ENCODE measurements around the gene EDEM1.

EDEM1 gene

DNA sequence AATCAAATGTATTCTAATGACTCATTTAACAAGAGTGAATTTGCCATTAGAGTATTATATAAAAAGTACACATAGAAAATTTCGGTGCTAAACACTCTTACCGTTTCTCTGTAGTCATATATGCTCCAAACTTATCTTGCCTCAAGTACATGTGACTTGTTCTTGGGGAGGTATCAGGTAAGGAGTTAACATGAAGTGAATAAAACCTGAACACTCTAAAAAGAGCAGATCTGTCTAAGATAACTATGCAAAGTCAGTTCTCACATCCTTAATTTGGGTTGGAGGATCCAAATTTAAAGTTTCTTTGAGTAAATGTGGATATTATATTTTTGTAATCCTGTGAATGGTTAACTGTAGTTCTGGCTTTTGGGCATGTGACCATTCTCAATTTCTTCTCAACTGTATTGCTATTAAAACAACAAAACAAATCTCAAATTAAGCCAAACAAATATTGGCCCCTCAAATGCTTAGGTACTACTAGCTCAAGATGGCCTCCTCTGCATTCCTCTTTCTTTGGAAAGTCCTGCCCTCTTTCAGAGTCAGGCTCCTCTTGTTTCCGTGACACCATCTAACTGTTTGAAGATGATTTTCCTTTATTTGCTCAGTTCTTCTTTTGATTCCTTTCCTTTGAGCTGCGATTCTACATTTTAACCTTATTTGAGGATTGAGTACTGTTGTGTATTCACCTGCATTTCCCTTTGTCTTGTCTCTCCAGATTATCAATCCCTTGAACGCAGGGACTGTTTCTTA is 4.2 kb downstream of the EDEM1 start:
- H3K36me3 ChIP-seq (ENCODE audit: control insufficient read depth in 1 of 2, insufficient read depth in 2 of 2, low read length in 2 of 2): no peaks in the 10 kb centered on the region
- no peaks in the 10 kb centered on the region for H3K9me3 ChIP-seq (ENCODE audit: control insufficient read depth in 1 of 2, low read length in 2 of 2)
- H3K27me3 ChIP-seq (ENCODE audit: low read depth, low read length): no peaks in the 10 kb centered on the region
- peak overlapping the region; percentile 28 for H3K27ac ChIP-seq (ENCODE audit: low read length)
- peaks cover 12 to 33% of the 10 kb centered on the region in 2 donors for H3K4me1 ChIP-seq (ENCODE audit: control insufficient read depth in 1 of 2, insufficient read depth in 2 of 2, low read length in 2 of 2)
- no peak overlapping the region for H3K4me3 ChIP-seq (ENCODE audit: low read depth in 1 of 2, low read length in 2 of 2)

DNA sequence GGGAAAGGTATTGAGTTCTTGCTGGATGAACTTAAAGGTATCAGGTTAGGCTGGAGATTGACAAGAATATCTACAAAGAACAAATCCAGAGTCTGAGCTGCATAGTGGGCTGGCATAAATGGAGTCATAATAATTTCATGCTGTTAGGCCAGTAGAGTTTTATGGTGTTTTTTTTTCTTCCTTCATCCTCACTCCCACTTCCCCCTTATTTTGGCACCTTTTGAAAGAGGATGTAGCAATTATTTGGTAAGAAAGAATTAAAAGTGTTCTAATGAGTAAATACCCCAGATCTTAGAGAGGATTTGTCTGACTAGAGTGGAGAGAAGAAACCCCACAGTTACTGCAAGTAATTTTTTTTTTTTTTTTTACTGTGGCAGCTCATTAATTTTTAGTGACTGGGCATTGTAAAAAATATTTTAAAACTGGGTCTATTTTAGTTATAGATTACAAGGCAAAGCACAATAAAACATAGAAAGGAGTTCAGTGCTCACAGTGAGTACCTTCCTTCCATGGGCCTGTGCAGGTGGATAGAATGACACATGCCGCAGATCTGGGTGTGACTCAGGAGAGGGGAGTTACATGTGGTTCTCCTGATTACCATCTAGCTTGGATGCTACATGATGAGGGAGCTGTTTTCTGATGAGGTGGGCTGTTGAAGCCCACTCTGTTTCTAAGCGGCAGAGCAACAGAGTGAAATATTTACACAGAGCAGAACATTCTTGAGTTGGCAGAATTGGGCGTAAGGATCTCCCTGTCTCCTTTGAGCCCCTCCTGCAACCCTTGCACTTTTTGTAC is 5.3 kb downstream of the EDEM1 start:
- Histone ChIP-seq H3K4me3 (ENCODE audit: low read depth in 1 of 2, low read length in 2 of 2) (no peak overlapping the region), H3K4me1 (ENCODE audit: control insufficient read depth in 1 of 2, insufficient read depth in 2 of 2, low read length in 2 of 2) (peaks cover 12 to 33% of the 10 kb centered on the region in 2 donors), H3K27ac (ENCODE audit: low read length) (no peak overlapping the region), H3K9me3 (ENCODE audit: control insufficient read depth in 1 of 2, low read length in 2 of 2) (no peaks in the 10 kb centered on the region), H3K27me3 (ENCODE audit: low read depth, low read length) (no peaks in the 10 kb centered on the region), H3K36me3 (ENCODE audit: control insufficient read depth in 1 of 2, insufficient read depth in 2 of 2, low read length in 2 of 2) (no peaks in the 10 kb centered on the region)

- Histone ChIP-seq H3K4me1 (ENCODE audit: control insufficient read depth in 1 of 2, insufficient read depth in 2 of 2, low read length in 2 of 2) (peaks cover 7 to 33% of the 10 kb centered on the region in 2 donors), H3K4me3 (ENCODE audit: low read depth in 1 of 2, low read length in 2 of 2) (no peak overlapping the region), H3K27me3 (ENCODE audit: low read depth, low read length) (no peaks in the 10 kb centered on the region), H3K9me3 (ENCODE audit: control insufficient read depth in 1 of 2, low read length in 2 of 2) (no peaks in the 10 kb centered on the region), H3K27ac (ENCODE audit: low read length) (peak overlapping the region; percentile 32), H3K36me3 (ENCODE audit: control insufficient read depth in 1 of 2, insufficient read depth in 2 of 2, low read length in 2 of 2) (no peaks in the 10 kb centered on the region)
Measured at GRCh38 chr3:5194341-5194740, 6.8 kb downstream of the EDEM1 start.

- Histone ChIP-seq H3K4me3 (ENCODE audit: low read depth in 1 of 2, low read length in 2 of 2) (no peak overlapping the region), H3K36me3 (ENCODE audit: control insufficient read depth in 1 of 2, insufficient read depth in 2 of 2, low read length in 2 of 2) (peaks cover 0 to 2% of the 10 kb centered on the region in 2 donors), H3K27ac (ENCODE audit: low read length) (peak overlapping the region; percentile 47), H3K9me3 (ENCODE audit: control insufficient read depth in 1 of 2, low read length in 2 of 2) (no peaks in the 10 kb centered on the region), H3K4me1 (ENCODE audit: control insufficient read depth in 1 of 2, insufficient read depth in 2 of 2, low read length in 2 of 2) (peaks cover 7 to 30% of the 10 kb centered on the region in 2 donors), H3K27me3 (ENCODE audit: low read depth, low read length) (no peaks in the 10 kb centered on the region)
Measured at GRCh38 chr3:5194801-5195509, 7.4 kb downstream of the EDEM1 start.

- no peaks in the 10 kb centered on the region for H3K9me3 ChIP-seq (ENCODE audit: control insufficient read depth in 1 of 2, low read length in 2 of 2)
- H3K27me3 ChIP-seq (ENCODE audit: low read depth, low read length): no peaks in the 10 kb centered on the region
- peaks cover 0 to 6% of the 10 kb centered on the region in 2 donors for H3K36me3 ChIP-seq (ENCODE audit: control insufficient read depth in 1 of 2, insufficient read depth in 2 of 2, low read length in 2 of 2)
- peak overlapping the region; percentile 37 for H3K27ac ChIP-seq (ENCODE audit: low read length)
- H3K4me1 ChIP-seq (ENCODE audit: control insufficient read depth in 1 of 2, insufficient read depth in 2 of 2, low read length in 2 of 2): peaks cover 7 to 24% of the 10 kb centered on the region in 2 donors
- H3K4me3 ChIP-seq (ENCODE audit: low read depth in 1 of 2, low read length in 2 of 2): no peak overlapping the region
Measured at GRCh38 chr3:5195605-5196004, 8.1 kb downstream of the EDEM1 start.

GRCh38 chr3:5197022-5197421 is 9.5 kb downstream of the EDEM1 start:
- Histone ChIP-seq H3K4me3 (ENCODE audit: low read depth in 1 of 2, low read length in 2 of 2) (no peak overlapping the region), H3K27ac (ENCODE audit: low read length) (peak overlapping the region; percentile 10), H3K27me3 (ENCODE audit: low read depth, low read length) (no peaks in the 10 kb centered on the region), H3K9me3 (ENCODE audit: control insufficient read depth in 1 of 2, low read length in 2 of 2) (no peaks in the 10 kb centered on the region), H3K4me1 (ENCODE audit: control insufficient read depth in 1 of 2, insufficient read depth in 2 of 2, low read length in 2 of 2) (peaks cover 7 to 23% of the 10 kb centered on the region in 2 donors), H3K36me3 (ENCODE audit: control insufficient read depth in 1 of 2, insufficient read depth in 2 of 2, low read length in 2 of 2) (peaks cover 6 to 13% of the 10 kb centered on the region in 2 donors)

- peak overlapping the region; percentile 10 for H3K27ac ChIP-seq (ENCODE audit: low read length)
- peaks cover 7 to 17% of the 10 kb centered on the region in 2 donors for H3K4me1 ChIP-seq (ENCODE audit: control insufficient read depth in 1 of 2, insufficient read depth in 2 of 2, low read length in 2 of 2)
- H3K36me3 ChIP-seq (ENCODE audit: control insufficient read depth in 1 of 2, insufficient read depth in 2 of 2, low read length in 2 of 2): peaks cover 12 to 19% of the 10 kb centered on the region in 2 donors
- H3K9me3 ChIP-seq (ENCODE audit: control insufficient read depth in 1 of 2, low read length in 2 of 2): no peaks in the 10 kb centered on the region
- H3K27me3 ChIP-seq (ENCODE audit: low read depth, low read length): no peaks in the 10 kb centered on the region
- no peak overlapping the region for H3K4me3 ChIP-seq (ENCODE audit: low read depth in 1 of 2, low read length in 2 of 2)
Measured at GRCh38 chr3:5197470-5198312, 10.2 kb downstream of the EDEM1 start.

- Histone ChIP-seq H3K9me3 (ENCODE audit: control insufficient read depth in 1 of 2, low read length in 2 of 2) (no peaks in the 10 kb centered on the region), H3K4me3 (ENCODE audit: low read depth in 1 of 2, low read length in 2 of 2) (no peak overlapping the region), H3K27me3 (ENCODE audit: low read depth, low read length) (no peaks in the 10 kb centered on the region), H3K27ac (ENCODE audit: low read length) (no peak overlapping the region), H3K4me1 (ENCODE audit: control insufficient read depth in 1 of 2, insufficient read depth in 2 of 2, low read length in 2 of 2) (peaks cover 7 to 12% of the 10 kb centered on the region in 2 donors), H3K36me3 (ENCODE audit: control insufficient read depth in 1 of 2, insufficient read depth in 2 of 2, low read length in 2 of 2) (peaks cover 18 to 25% of the 10 kb centered on the region in 2 donors)
Measured at GRCh38 chr3:5198313-5198677, 10.8 kb downstream of the EDEM1 start.

- no peaks in the 10 kb centered on the region for H3K9me3 ChIP-seq (ENCODE audit: control insufficient read depth in 1 of 2, low read length in 2 of 2)
- no peak overlapping the region for H3K27ac ChIP-seq (ENCODE audit: low read length)
- H3K36me3 ChIP-seq (ENCODE audit: control insufficient read depth in 1 of 2, insufficient read depth in 2 of 2, low read length in 2 of 2): peaks cover 19 to 31% of the 10 kb centered on the region in 2 donors
- H3K4me3 ChIP-seq (ENCODE audit: low read depth in 1 of 2, low read length in 2 of 2): no peak overlapping the region
- H3K27me3 ChIP-seq (ENCODE audit: low read depth, low read length): no peaks in the 10 kb centered on the region
- peaks cover 7 to 8% of the 10 kb centered on the region in 2 donors for H3K4me1 ChIP-seq (ENCODE audit: control insufficient read depth in 1 of 2, insufficient read depth in 2 of 2, low read length in 2 of 2)
Measured at GRCh38 chr3:5198986-5199731, 11.7 kb downstream of the EDEM1 start.

DNA sequence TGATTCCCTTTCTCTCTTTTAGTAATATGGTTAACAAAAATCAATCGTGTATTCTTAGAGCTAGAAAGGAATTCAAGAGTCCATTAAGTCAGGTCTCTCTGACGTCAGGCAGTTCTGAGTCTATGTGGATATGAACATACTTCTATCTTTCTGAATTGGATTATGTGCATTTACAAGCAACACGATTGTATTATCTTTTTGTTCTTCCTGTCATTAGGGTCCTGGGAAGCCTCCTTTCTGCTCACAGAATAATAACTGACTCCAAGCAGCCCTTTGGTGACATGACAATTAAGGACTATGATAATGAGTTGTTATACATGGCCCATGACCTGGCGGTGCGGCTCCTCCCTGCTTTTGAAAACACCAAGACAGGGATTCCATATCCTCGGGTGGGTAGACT is 14.0 kb downstream of the EDEM1 start:
- Histone ChIP-seq H3K27ac (ENCODE audit: low read length) (no peak overlapping the region), H3K4me1 (ENCODE audit: control insufficient read depth in 1 of 2, insufficient read depth in 2 of 2, low read length in 2 of 2) (no peaks in the 10 kb centered on the region), H3K36me3 (ENCODE audit: control insufficient read depth in 1 of 2, insufficient read depth in 2 of 2, low read length in 2 of 2) (peaks cover 37 to 52% of the 10 kb centered on the region in 2 donors), H3K4me3 (ENCODE audit: low read depth in 1 of 2, low read length in 2 of 2) (no peak overlapping the region), H3K27me3 (ENCODE audit: low read depth, low read length) (no peaks in the 10 kb centered on the region), H3K9me3 (ENCODE audit: control insufficient read depth in 1 of 2, low read length in 2 of 2) (no peaks in the 10 kb centered on the region)
